Activated naive CD4-positive, alpha-beta T cell treated with anti-CD3 and anti-CD28 coated beads, Interleukin-2, amount 50 U/mL, for 16 hours (primary cell): ENCODE results near the gene CACNG1.

Experiments used
- DNase-seq: peaks from one replicate; pipeline ENCODE4 v3.0.0-alpha.2; 2020

CACNG1 gene

GRCh38 chr17:67044016-67044772 is at the start of gene CACNG1:
TSS of gene CACNG1 (plus strand) at chr17:67044554. CDS start at chr17:67044661, 107 bp downstream.
- no peak for DNase-seq

- DNase-seq, result no peak
These were observed 49.3 kb upstream of the CACNG1 start for GRCh38 chr17:66994930-66995535.

GRCh38 chr17:66995944-66996343 is 48.4 kb upstream of the CACNG1 start:
- DNase-seq, result no peak

GRCh38 chr17:66996926-66997325 is 47.4 kb upstream of the CACNG1 start:
- DNase-seq, result no peak

- no peak for DNase-seq
These were observed 41.1 kb upstream of the CACNG1 start for GRCh38 chr17:67003231-67003630.

GRCh38 chr17:67004181-67004580 is 40.2 kb upstream of the CACNG1 start:
- DNase-seq, result no peak

GRCh38 chr17:67007266-67007665 is 37.1 kb upstream of the CACNG1 start:
- DNase-seq, result no peak

GRCh38 chr17:67008101-67008500 is 36.3 kb upstream of the CACNG1 start:
- no peak for DNase-seq

GRCh38 chr17:67011527-67012175 is 32.7 kb upstream of the CACNG1 start:
- DNase-seq, result no peak

- no peak for DNase-seq
These were observed 30.5 kb upstream of the CACNG1 start for GRCh38 chr17:67013891-67014290.

GRCh38 chr17:67015001-67015400 is 29.4 kb upstream of the CACNG1 start:
- no peak for DNase-seq

- no peak for DNase-seq
These were observed 28.2 kb upstream of the CACNG1 start for GRCh38 chr17:67016039-67016762.

- no peak for DNase-seq
These were observed 26.4 kb upstream of the CACNG1 start for GRCh38 chr17:67017910-67018309.

GRCh38 chr17:67018471-67019434 is 25.6 kb upstream of the CACNG1 start:
- no peak for DNase-seq

- DNase-seq, result no peak
These were observed 24.5 kb upstream of the CACNG1 start for GRCh38 chr17:67019809-67020208.

- DNase-seq, result no peak
These were observed 24.0 kb upstream of the CACNG1 start for GRCh38 chr17:67020293-67020766.

GRCh38 chr17:67021196-67021595 is 23.2 kb upstream of the CACNG1 start:
- no peak for DNase-seq

GRCh38 chr17:67021743-67022450 is 22.5 kb upstream of the CACNG1 start:
- no peak for DNase-seq

GRCh38 chr17:67022451-67022810 is 21.9 kb upstream of the CACNG1 start:
- no peak for DNase-seq

GRCh38 chr17:67024736-67025135 is 19.6 kb upstream of the CACNG1 start:
- DNase-seq, result no peak

- no peak for DNase-seq
These were observed 19.1 kb upstream of the CACNG1 start for GRCh38 chr17:67025216-67025792.
